GM12878 (cell line): Measurements from ENCODE around the gene ATP6V0D1. TPM values are rescaled to one million over a fixed set of nuclear protein-coding genes. Genes with fewer than 3 reads are reported as not detected.

Source experiments
- ATAC-seq: fragments of 200-7000 bp; cut with Tn5 transposase; 3 replicates; pipeline ENCODE4 v1.9.1; 2020; ENCODE audit warnings: mild to moderate bottlenecking, moderate library complexity
- BruUV-seq: library from RNA; stranded (reverse); fragments of 400-500 nt; replicated peaks from 2 replicates; lab custom pipeline; 2021; lab: Mats Ljungman, UMichigan
- CTCF ChIA-PET: fragments of 300-600 bp; sonication (Branson Sonifier 250); formaldehyde crosslinking; extraction: SDS; loops from one replicate; lab custom pipeline; 2021; ENCODE audit warnings: inconsistent platforms; lab: Yijun Ruan, JAX
- POLR2A ChIA-PET: fragments of 350-600 bp; formaldehyde crosslinking; extraction: SDS; loops from one replicate; lab custom pipeline; 2021; ENCODE audit warnings: inconsistent platforms; lab: Charles Lee
- RAD21 ChIA-PET: fragments of 300-600 bp; sonication (Branson Sonifier 250); formaldehyde crosslinking; loops from one replicate; lab custom pipeline; 2023; ENCODE audit warnings: antibody characterized with exemption; ENCODE audit not compliant: unreplicated experiment; lab: Charles Lee
- SMC1A ChIA-PET: fragments of 300-600 bp; sonication (Branson Sonifier 250); formaldehyde crosslinking; loops from one replicate; lab custom pipeline; 2023; ENCODE audit not compliant: unreplicated experiment, uncharacterized antibody; lab: Charles Lee
- DNase-seq: peaks from one replicate; pipeline ENCODE4 v3.0.0-alpha.2; 2011; ENCODE audit warnings: low read depth, low spot score
- FAIRE-seq: peaks from 3 replicates; lab custom pipeline; 2011; peaks lifted over from hg19 to GRCh38; lab: Jason Lieb, UNC
- H2AFZ ChIP-seq: 2 replicates; pipeline ENCODE4 v1.6.0; 2011; ENCODE audit warnings: low read depth, low read length, control low read depth; ENCODE audit not compliant: control insufficient read depth
- H3K27ac ChIP-seq: 2 replicates; pipeline ENCODE4 v1.5.1; 2011; ENCODE audit warnings: control low read depth; ENCODE audit not compliant: control insufficient read depth, insufficient read depth
- H3K27me3 ChIP-seq, 2 experiments: replicated peaks in 1 of 2; 2 replicates each; pipeline versions ENCODE4 v1.6.0 to v1.6.1; 2011; ENCODE audit warnings: low read length in 1 of 2; ENCODE audit not compliant: control insufficient read depth in 2 of 2, insufficient read depth in 2 of 2
- H3K36me3 ChIP-seq, 2 experiments: 2 replicates each; pipeline ENCODE4 v1.5.1; 2011; ENCODE audit warnings: low read length in 1 of 2; ENCODE audit not compliant: control insufficient read depth in 2 of 2, insufficient read depth in 2 of 2
- H3K4me1 ChIP-seq: 2 replicates; pipeline ENCODE4 v1.6.1; 2011; ENCODE audit warnings: mild to moderate bottlenecking, low read length, moderate library complexity, mixed read lengths; ENCODE audit not compliant: control insufficient read depth, insufficient read depth
- H3K4me2 ChIP-seq: 2 replicates; pipeline ENCODE4 v1.6.0; 2011; ENCODE audit warnings: control low read depth; ENCODE audit not compliant: control insufficient read depth, insufficient read depth
- H3K4me3 ChIP-seq: fragments of 200-600 bp; sonication (generic); 2 replicates; pipeline ENCODE4 v1.5.1; 2016
- H3K79me2 ChIP-seq: 2 replicates; pipeline ENCODE4 v1.6.0; 2011; ENCODE audit warnings: low read length; ENCODE audit not compliant: control insufficient read depth, insufficient read depth
- H3K9ac ChIP-seq: 2 replicates; pipeline ENCODE4 v1.8.0; 2011; ENCODE audit warnings: low read length, control low read depth, mixed read lengths; ENCODE audit not compliant: control insufficient read depth, insufficient read depth
- H3K9me3 ChIP-seq: replicated peaks from 3 replicates; pipeline ENCODE4 v1.5.1; 2011; ENCODE audit warnings: mild to moderate bottlenecking, low read length; ENCODE audit not compliant: control insufficient read depth, insufficient read depth
- H4K20me1 ChIP-seq: 2 replicates; pipeline ENCODE4 v1.6.0; 2011; ENCODE audit not compliant: control insufficient read depth, insufficient read depth
- CEBPB ChIP-seq, 2 experiments: fragments of 150-350 bp in 1 of 2; IDR thresholded peaks; 2 replicates each; pipeline ENCODE4 v1.6.1; 2012 to 2014; ENCODE audit warnings: low read depth in 2 of 2, low read length in 2 of 2, borderline replicate concordance in 1 of 2, inconsistent platforms in 1 of 2
- CUX1 ChIP-seq: IDR thresholded peaks from 2 replicates; pipeline ENCODE4 v1.6.1; 2012; ENCODE audit warnings: improper control_type of control experiment, low read depth, low read length; ENCODE audit not compliant: insufficient replicate concordance
- HCFC1 ChIP-seq: fragments of 150-350 bp; IDR thresholded peaks from 2 replicates; pipeline ENCODE4 v1.6.1; 2014; ENCODE audit warnings: low read length
- HDAC6 ChIP-seq: fragments of 200-600 bp; sonication (generic); IDR thresholded peaks from one replicate; pipeline ENCODE4 v1.8.0; 2017; ENCODE audit warnings: antibody characterized with exemption; ENCODE audit not compliant: unreplicated experiment
- KLF5 ChIP-seq: fragments of 450-650 bp; IDR thresholded peaks from 2 replicates; pipeline ENCODE4 v1.6.1; 2014; ENCODE audit warnings: mild to moderate bottlenecking; ENCODE audit not compliant: partially characterized antibody
- MEF2B ChIP-seq: fragments of 450-650 bp; IDR thresholded peaks from 2 replicates; pipeline ENCODE4 v1.6.1; 2018; ENCODE audit warnings: mild to moderate bottlenecking, moderate library complexity; ENCODE audit not compliant: partially characterized antibody, poor library complexity, severe bottlenecking
- PAX8 ChIP-seq: fragments of 450-650 bp; IDR thresholded peaks from 2 replicates; pipeline ENCODE4 v1.6.1; 2017; ENCODE audit warnings: mild to moderate bottlenecking, moderate library complexity
- POLR2A ChIP-seq: IDR thresholded peaks from 2 replicates; pipeline ENCODE4 v1.6.1; 2011; ENCODE audit warnings: low read depth, mild to moderate bottlenecking, low read length
- PRDM15 ChIP-seq: fragments of 450-650 bp; formaldehyde crosslinking; IDR thresholded peaks from 2 replicates; pipeline ENCODE4 v1.4.0; 2020; ENCODE audit warnings: mild to moderate bottlenecking, moderate library complexity
- SUZ12 ChIP-seq: fragments of 200-600 bp; sonication (generic); IDR thresholded peaks from one replicate; pipeline ENCODE4 v1.6.1; 2018; ENCODE audit warnings: antibody characterized with exemption, mild to moderate bottlenecking; ENCODE audit not compliant: unreplicated experiment
- ZNF24 ChIP-seq: fragments of 450-650 bp; IDR thresholded peaks from 2 replicates; pipeline ENCODE4 v1.6.1; 2017; ENCODE audit warnings: antibody characterized with exemption, mild to moderate bottlenecking
- WGBS: methylation state at CpG from one replicate; pipeline ENCODE4 v1.1.6; 2016; ENCODE audit warnings: low lambda C conversion rate; ENCODE audit not compliant: insufficient replicate concordance, insufficient coverage; ENCODE audit errors: missing lambda C conversion rate; 5-methylcytosine and 5-hydroxymethylcytosine counted together
- in situ Hi-C: fragments of 300-500 bp; cut with MboI; formaldehyde crosslinking; loops from 9 replicates; pipeline ENCODE4 v1.14.3; 2018; ENCODE audit warnings: mixed read lengths
- intact Hi-C: fragments of 100-400 bp; cut with micrococcal nuclease; formaldehyde crosslinking; loops from one replicate; pipeline ENCODE4 v1.14.2; 2022; ENCODE audit not compliant: unreplicated experiment
- polyA plus RNA-seq, 11 experiments: library from polyadenylated mRNA; depleted of rRNA in 4 of 11; unstranded in 6 of 11; stranded (reverse) in 5 of 11; fragments of >200 nt; fragmentation: Nextera tagmentation in 4 of 11; fragmentation: Illumina TruSeq in 1 of 11; extraction: Ambion mirVana in 4 of 11; extraction: Trizol in 1 of 11; gene quantifications; 1 replicate in 1 of 11; 2 replicates in 10 of 11; pipeline versions ENCODE4 v1.2.1 to v1.2.3, GENCODE V29; 2011 to 2016; ENCODE audit warnings: inconsistent platforms in 2 of 11, missing spikeins in 2 of 11, low read depth in 1 of 11
- total RNA-seq, 4 experiments: library from RNA; depleted of rRNA in 3 of 4; stranded (reverse); fragments of >200 nt in 3 of 4; fragmentation: Illumina TruSeq in 1 of 4; extraction: Trizol in 1 of 4; gene quantifications; 2 replicates each; pipeline versions ENCODE4 v1.2.1 to v1.2.3, GENCODE V29; 2013 to 2021
- TF ChIP-seq, protein P1 (sequence below): IDR thresholded peaks from 2 replicates; pipeline ENCODE4 v1.6.1; 2012; ENCODE audit warnings: low read depth, low read length, improper control_type of control experiment

Gene ATP6V0D1
- total and polyA plus RNA-seq, 10 of the 15 experiments (the other 5 are each of a cell fraction or from before 2014, with no cell fraction given): 28.1 to 141 (median 70.3) TPM

GRCh38 chr16:67528870-67529581 lies 48.1 kb upstream of the ATP6V0D1 start:
- intact Hi-C loops: loop anchor here (10.0 kb wide), 1 partner anchor 396 kb away; no protein-coding TSS in a partner anchor
- no peak for DNase-seq
- ChIA-PET RAD21 (interaction anchor here (0.6 to 2.2 kb wide), 6 partner anchors 8 to 115 kb away, joined by 3 to 25 read pairs (median 8); partner anchors contain the start of genes ATP6V0D1 and CARMIL2), POLR2A (interaction anchor here (1.2 to 5.7 kb wide), 4 partner anchors 8 to 134 kb away, joined by 3 to 56 read pairs (median 14); partner anchors contain the start of gene CTCF), SMC1A (interaction anchor here (0.6 to 4.3 kb wide), 5 partner anchors 8 to 138 kb away, joined by 3 to 27 read pairs (median 5); partner anchors contain the start of genes C16orf86, CTCF and ENKD1), CTCF (interaction anchor here (0.8 to 11.3 kb wide), 11 partner anchors 7 to 139 kb away, joined by 3 to 131 read pairs (median 4); partner anchors contain the start of genes ACD, CARMIL2 and CTCF)
- Histone ChIP-seq H3K4me1 (peaks cover 34% of the 10 kb centered on the region), H3K4me3 (peak overlapping the region; percentile 90), H3K27ac (no peak overlapping the region), H2AFZ (peak overlapping the region; percentile 29), H3K9me3 (no peaks in the 10 kb centered on the region), H3K36me3 (no peaks in the 10 kb centered on the region), H3K9ac (peak overlapping the region; percentile 61), H3K4me2 (peak overlapping the region; percentile 96), H4K20me1 (no peaks in the 10 kb centered on the region), H3K79me2 (no peaks in the 10 kb centered on the region; the same call in 1 of the 2 replicates), H3K27me3 (no peaks in the 10 kb centered on the region)
- FAIRE-seq: no peak
- no TSS peak for BruUV-seq
- WGBS: 6% methylated on average over 51 of the region's 65 CpGs
- in situ Hi-C loops: no loop called here
- ATAC-seq: peak; percentile 48
- TF ChIP-seq ZNF24 (no peak), HCFC1 (no peak), CUX1 (no peak), HDAC6 (no peak), SUZ12 (no peak), KLF5 (no peak), POLR2A (peak; percentile 61; the same call in 1 of the 2 replicates), PRDM15 (CRISPR knock-in tag) (no peak), PAX8 (no peak), CEBPB (IDR thresholded peaks at IDR 0.05; ENCODE audit: borderline replicate concordance in 1 of 2, low read depth in 2 of 2, low read length in 2 of 2) (no peak), MEF2B (no peak)
- TF ChIP-seq, protein P1, sequence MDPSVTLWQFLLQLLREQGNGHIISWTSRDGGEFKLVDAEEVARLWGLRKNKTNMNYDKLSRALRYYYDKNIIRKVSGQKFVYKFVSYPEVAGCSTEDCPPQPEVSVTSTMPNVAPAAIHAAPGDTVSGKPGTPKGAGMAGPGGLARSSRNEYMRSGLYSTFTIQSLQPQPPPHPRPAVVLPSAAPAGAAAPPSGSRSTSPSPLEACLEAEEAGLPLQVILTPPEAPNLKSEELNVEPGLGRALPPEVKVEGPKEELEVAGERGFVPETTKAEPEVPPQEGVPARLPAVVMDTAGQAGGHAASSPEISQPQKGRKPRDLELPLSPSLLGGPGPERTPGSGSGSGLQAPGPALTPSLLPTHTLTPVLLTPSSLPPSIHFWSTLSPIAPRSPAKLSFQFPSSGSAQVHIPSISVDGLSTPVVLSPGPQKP: no peak
